ENCODE measurements around the gene FRRS1.

The FRRS1 gene

DNA sequence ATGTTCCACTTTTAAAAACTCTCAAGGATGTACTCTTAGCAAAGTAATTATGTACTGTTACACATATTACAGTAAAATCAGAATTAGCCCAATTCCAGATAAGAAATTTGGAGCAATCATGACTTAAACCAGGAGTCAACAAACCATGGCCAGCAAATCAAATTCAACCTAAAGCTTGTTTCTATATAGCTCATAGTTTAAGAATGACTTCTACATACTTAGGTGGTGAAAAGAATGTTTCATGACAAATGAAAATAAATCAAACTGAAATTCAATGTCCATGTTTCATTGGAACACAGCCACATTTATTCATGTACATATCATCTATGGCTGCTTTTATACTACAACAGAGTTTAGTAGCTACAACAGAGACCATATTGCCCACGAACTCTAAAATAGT lies 35.1 kb downstream of the FRRS1 start:
- no peak for DNase-seq (ENCODE audit: low spot score)

DNA sequence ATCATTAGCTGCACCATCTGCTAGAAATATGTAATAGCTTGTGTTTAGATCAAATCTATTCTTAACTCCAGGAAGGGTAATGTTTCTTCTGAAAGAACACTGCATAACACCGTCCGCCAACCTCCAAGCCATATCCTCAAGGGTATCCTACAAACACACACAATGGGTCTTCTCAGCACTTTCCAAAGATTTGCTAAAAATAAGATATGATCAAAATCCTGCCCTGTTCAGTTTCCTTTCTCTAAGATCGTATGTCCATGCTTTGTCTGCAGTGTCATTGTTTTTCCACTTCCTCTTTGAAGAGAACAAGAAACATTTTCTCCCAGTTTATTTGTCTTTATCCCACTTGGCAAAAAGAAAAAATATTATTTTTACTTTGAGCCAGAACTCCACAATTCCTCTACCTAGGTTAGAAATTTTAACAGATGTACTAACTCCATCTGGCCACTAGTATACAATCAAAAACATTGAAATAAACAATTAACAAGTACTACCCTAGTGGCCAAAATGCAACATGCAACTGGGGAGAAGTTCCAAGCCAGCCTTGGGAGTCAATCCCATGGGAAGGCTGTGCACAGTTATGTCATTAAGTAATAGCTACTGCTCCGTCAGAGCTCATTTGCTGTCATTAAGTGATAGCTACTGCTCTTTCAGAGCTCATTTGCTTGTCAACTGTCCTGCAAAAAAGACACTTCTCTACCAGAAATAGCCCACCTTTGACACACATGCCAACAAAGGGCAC lies 37.8 kb downstream of the FRRS1 start:
- DNase-seq (ENCODE audit: low spot score) = peak; percentile 37

DNA sequence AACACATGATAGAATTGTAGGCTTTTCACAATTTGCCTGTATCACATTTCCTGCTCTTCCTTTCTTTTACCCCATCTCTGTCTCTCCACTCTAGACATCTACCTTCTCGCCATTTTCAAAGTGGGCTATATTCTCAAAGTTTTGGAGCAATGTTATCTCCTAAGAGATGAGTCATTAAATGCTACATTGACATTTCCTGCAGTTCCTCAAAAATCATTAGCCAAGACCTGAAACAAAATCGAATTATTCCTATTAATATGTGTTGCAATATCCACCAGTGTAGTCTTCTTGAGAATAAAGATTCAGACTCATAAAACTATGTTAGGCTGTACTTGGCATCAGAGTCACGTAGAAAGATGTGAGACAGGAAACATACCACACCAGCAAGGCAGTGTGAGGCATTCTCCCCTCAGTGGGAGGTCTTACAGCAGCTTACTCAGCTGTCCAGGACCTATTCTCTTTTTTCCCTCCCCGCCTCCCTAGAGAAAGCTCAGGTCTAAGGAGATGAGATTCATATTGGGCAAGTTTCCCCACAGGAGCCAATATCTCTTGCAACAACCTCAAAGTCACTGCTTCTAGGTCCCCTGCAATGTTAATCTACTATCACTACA lies 38.8 kb downstream of the FRRS1 start:
- DNase-seq (ENCODE audit: low spot score) = no peak

DNA sequence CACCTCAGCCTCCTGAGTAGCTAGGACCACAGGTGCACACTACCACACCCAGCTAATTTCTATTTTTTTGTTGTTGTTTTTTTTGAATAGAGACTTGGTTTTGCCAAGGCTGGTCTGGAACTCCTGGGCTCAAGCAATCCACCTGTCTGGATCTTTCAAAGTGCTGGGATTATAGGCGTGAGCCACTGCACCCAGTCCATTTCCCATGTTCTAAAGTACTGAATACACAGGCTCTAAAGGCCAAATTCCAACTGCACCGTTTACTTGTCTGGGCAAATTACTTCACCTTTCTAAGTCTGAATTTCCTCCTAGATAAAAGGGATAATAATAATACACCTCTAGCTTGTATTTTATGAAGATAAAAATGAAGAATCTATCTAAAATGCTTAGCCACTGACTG lies 39.6 kb downstream of the FRRS1 start:
- no peak for DNase-seq (ENCODE audit: low spot score)

DNA sequence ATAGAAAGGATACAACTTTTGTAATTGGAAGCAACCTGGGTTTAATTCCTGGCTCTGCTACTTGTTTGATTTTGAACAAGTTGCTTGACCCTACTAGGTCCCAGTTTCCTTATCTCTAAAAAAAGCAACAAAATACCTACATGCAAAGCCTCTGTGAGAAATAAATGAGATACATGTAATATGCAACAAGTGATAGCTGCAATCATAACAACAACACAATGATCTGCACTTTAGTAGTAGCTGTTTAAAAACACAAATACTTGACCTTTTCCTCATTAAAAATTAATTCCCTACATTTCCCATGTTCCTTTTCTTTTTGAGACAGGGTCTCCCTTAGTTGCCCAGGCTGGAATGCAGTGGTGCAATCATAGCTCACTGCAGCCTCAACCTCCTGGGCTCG lies 40.0 kb downstream of the FRRS1 start:
- no peak for DNase-seq (ENCODE audit: low spot score)

DNA sequence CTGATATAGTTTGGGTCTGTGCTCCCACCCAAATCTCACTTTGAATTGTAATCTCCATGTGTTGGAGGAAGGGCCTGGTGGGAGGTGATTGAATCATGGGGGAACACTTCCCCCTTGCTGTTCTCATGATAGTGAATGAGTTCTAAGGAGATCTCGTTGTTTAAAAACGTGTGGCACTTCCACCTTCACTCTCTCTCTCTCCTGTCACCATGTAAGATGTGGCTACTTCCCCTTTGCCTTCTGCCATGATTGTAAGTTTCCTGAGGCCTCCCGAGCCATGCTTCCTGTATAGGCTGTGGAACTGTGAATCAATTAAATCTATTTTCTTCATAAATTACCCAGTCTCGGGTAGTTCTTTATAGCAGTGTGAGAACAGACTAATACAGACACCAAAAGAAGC lies 40.4 kb downstream of the FRRS1 start:
- DNase-seq (ENCODE audit: low spot score) = no peak

DNA sequence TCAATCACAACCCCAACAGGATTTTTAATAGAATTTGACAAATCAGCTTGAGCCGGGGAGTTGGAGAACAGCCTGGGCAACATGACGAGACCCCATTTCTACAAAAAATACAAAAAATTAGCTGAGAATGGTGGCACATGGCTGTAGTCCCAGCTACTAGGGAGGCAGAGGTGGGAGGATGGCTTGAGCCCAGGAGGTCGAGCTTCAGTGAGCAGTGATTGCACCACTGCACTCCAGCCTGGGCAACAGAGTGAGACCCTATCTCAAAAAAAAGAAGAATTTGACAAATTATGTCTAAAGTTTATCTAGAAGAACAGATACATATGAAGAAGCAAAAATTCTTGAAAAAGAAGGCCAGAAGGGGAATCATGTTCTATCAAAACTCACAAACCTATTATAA lies 43.2 kb downstream of the FRRS1 start:
- no peak for DNase-seq (ENCODE audit: low spot score)

DNA sequence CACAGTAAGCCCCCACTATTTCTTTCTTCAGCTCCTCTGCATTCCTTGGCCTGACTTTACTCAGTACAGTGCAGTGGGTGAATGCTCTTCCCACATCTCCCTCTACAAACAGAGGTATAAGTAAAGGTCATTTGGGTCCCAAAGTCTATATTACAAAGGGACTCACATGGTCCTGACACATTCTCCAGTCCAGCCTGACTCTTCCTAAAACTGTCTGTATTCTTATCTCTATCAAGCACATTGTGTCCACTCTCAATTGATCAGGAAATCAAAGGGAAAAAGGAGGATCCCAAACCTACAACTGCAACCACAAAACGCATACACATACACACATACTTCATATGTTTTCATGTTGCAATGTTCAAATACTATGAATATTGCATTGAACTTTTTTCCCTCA lies 49.4 kb downstream of the FRRS1 start:
- DNase-seq (ENCODE audit: low spot score) = no peak

DNA sequence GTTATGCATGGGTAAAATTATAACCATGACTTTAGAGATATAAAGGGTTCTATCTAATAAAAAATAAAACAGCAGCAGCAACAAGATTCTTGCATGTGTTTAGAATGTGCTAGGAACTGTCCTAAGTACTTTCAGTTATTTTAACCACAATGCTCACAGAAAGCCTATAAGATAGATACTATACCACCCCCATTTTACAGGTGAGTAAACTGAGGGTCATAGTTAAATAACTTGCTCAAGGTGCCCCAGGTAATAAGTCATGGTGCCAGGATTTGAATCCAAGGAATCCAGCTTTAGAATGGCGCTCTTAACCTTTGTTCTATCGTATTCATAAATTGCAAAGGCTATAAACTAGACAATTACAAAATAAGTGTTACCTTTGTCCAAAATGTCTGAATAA lies 53.4 kb downstream of the FRRS1 start:
- no peak for DNase-seq (ENCODE audit: low spot score)

DNA sequence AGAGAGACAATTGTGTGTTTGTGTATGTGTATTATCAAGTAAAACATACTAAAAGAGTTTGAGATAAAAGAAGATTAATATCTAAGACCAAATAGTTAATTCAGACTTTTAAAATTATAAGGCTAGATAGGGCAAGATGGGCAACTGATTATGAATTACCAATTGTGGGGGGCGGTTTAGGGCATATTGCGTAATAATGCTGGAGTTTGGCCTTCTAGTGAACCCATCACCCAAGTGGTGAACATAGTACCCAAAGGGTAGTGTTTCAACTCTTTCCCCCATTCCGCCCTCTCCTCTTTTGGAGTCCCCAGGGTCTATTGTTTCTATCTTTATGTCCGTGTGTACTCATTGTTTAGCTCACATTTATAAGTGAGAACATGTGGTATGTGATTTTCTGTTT lies 55.4 kb downstream of the FRRS1 start:
- no peak for DNase-seq (ENCODE audit: low spot score)

DNA sequence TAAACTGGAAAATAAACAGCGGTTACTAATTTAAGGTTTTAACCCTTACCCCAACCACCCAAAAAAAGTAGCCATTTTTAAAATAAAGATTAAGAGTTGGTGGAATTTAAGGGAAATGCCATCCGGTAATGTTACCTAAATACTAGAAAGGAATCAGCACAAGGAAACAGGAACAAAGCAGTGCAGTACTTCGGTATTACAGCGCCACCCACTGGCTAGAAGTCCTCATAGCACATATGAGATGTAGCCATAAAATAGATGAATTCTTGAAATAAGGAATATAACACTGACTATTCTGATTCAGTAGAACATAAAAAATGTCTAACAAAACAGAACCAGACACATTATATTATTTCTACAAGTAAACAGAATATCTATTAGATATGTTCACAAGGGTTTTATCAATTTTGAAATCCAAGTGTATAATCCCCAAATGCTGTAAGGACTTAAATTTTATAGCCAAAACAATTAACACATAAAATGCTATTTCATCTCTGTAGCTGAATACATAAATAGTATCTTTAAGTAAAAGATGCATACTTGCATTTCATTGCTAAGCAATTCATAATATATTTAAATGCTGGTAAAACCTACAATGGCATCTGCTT lies 58.8 kb downstream of the FRRS1 start:
- DNase-seq (ENCODE audit: low spot score) = peak; percentile 57

DNA sequence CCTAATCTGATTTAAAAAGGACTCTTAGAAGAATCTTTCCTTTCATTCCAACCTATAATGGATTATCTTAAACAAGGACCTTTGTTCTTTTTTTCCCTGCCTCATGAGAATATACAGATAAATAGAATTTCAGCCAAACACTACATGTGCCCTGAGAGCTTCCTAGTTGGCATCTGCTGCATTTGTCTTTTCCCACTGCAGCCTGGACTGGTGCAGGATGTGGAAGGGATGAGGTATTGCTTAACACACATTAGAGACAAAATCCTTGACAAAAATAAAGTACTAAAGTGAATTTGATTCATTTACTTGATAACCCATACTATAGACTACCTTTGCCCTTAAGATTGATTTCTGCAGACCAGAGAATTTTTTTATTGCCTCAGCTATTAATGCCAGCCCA lies 61.0 kb downstream of the FRRS1 start:
- DNase-seq (ENCODE audit: low spot score) = no peak

DNA sequence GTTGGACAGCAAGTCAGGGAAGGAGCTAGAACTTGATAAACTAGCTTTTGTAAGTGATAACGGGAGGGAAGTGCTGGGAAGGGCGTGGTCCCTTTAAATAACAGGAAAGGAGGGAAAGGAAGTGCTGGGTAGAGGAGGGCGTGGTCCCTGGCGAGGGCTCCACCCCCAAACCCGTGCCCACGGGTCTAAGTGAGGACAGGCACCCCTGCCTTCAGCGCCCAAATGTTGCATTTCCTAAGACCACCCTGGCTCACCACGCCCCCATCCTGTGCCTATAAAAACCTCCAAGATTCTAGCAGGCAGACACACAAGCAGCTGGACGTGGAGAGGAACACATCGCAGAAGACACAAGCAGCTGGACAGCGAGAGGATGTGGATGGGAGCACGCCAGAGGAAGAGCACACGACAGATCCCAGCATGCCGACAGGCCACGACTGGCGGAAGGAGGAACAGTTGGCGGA lies 62.0 kb downstream of the FRRS1 start:
- no peak for DNase-seq (ENCODE audit: low spot score)

DNA sequence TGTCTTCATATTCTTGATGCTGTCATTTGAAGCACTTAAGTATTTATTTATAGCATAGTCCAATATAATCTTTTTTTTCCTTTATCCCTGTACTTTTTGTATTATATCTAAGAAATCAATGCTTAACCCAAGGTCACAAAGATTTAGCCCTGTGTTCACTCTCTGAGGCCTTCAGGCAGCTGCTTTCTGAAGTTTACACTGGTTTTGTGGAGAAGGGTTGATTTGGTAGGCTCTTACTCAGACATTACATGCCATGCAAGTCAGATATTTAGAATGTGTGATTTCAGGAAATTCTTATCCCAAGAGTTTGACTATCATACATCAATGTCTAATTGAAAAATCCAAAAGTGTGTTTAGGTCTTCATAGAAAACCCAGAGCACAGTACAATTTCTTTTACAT lies 64.2 kb downstream of the FRRS1 start:
- DNase-seq (ENCODE audit: low spot score) = no peak

DNA sequence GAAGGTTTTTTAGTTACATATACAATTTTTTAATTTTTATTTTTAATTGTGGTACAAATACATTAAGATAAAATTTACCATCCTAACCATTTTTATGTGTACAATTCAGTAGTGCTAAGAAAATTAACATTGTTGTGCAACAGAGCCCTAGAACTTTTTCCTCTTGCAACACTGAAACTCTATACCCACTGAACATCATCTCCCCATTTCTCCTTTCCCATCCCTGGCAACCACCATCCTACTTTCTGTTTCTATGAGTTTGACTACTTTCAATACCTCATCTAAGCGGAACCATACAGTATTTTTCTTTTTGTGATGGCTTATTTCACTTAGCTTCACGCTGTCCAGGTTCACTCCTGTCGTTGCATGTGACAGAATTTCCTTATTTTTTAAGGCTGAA lies 66.4 kb downstream of the FRRS1 start:
- DNase-seq (ENCODE audit: low spot score) = no peak

DNA sequence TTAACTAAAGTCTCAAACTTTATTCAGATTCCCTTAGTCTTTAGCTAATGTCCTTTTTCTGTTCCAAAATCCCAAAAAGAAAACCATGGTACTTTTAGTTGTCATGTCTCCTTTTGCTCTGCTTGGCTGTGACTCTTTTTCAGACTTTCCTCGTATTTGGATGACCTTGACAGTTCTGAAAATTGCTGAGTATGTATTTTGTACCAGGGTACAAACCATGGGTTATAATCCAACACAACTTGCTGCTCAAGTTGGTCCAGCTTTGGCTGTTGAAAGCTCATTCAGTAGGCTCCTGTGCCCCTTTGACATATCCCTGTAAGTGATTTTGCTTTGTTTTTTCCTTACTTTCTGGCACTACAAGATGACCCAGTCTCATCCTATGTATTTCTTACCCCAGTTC lies 68.9 kb downstream of the FRRS1 start:
- no peak for DNase-seq (ENCODE audit: low spot score)

DNA sequence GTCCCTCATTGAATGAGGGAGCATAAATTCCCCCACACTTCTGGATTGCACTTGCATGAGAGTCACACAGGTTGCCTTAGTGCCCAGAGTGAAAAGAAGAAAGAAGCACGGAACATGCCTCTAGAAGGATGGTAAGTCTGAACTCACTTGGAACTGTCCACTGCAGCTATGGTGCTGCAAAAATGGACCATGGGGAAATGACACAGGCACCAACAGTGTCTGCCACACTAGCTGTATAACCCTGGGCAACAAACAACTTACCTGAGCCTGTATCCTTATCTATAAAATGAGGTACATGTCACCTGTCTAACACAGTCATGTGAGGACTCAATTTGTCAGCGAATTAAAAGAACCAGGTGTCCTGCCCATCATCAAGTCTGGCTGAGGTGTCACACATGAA lies 69.8 kb downstream of the FRRS1 start:
- no peak for DNase-seq (ENCODE audit: low spot score)

DNA sequence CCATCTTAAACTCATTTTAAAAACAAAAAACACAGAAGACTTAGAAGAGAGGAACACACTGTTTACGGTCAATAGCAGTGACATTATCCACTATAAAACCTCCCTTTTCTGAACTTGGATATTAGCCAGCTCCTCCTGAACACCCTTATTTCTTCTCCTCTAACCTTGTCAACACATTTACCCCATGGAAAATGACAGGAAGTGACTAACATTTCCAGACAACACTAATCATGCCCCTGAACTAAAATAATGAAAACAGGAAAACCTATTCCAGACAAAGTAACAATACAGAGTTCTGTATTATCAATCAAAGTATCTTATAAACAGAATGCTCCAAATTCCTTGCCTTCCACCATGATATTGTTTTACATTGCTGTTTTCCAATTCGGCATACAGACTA lies 75.3 kb downstream of the FRRS1 start:
- DNase-seq (ENCODE audit: low spot score) = no peak

DNA sequence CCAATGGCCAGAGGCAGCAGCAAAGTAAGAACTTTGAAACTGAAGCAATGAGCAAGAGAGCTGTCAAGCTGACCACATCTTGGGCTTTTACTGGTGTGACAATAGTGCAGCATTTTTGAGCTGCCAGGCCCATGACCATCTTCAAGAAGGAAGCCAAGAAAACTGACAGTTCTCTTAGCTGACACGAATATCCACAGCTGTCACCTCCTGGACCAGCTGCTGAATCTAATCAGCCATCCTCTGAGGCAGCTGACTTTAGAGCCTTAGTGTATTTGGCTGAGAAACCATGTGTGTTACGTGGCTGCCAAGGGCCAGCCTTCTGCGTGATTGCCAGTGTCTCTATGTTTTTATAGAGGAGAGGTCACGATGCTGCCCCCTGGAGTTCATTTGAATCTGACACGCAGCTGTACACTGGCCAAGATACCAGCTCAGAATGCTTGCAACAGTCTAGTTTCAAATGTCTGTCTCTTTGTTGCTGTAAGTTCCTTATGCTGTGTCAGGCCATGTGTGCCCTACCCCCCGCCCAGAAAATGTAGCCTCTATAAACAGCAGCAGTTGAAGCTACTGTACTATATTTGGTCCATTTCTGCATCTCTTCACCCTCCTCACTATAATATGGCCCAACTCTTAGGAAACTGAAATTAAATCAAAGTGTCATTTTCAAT lies 80.8 kb downstream of the FRRS1 start:
- DNase-seq (ENCODE audit: low spot score) = peak; percentile 46

DNA sequence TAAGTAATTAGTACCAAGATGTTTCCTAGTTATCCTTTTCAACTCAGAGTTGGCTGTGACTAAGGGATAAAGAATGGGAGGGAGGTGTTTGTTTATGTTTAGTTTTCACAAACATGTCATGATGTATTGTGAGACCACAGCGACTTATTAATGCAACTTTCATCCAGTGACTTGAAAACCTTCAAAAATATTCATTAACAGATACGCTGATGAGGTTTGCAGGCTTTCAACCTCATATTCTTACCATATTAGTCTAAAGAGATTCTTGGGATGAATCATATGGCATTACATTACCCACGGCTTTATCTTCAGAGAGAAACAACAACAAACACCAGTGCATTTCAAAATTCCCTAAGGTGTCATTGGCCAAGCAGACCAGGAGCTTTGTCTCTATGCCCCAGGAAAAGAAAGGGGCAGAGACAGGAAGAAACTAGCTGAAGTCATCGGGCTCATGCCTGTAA lies 84.1 kb downstream of the FRRS1 start:
- DNase-seq (ENCODE audit: low spot score) = no peak

DNA sequence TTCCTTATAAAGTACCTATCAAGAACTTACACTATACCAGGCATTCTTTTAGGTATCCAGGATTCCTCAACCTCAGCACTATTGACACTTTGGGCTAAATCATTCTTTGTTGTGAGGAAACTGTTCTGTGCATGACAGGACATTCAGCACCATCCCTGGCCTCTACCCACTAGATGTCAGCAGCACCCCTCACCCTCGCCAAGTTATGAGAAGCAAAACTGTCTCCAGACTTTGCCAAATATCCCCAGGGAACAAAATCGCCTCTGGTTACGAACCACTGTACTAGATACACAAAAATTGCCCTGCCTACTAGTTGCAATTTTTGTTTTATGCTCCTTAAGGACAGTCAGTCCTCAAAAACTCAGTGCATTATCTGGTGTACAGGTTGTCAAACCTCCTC lies 84.9 kb downstream of the FRRS1 start:
- DNase-seq (ENCODE audit: low spot score) = no peak

DNA sequence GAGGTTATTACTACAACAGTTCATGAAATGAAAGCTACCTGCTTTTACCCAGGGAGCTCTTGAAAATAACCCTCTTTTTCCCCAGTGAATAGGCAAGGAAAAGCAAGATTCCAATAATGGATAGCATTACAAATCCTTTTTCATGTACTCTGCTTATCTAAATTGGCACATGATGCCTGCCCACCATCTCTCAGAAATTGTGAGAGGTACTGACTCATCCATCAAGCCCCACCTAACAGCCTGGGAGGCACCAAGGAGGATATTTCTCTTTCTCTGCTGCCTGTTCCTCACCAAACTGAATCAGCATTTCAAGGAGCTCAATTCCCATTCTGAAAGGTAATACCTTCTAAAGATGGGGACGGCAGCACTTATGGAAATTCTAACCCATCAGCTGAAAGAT lies 86.2 kb downstream of the FRRS1 start:
- DNase-seq (ENCODE audit: low spot score) = no peak

DNA sequence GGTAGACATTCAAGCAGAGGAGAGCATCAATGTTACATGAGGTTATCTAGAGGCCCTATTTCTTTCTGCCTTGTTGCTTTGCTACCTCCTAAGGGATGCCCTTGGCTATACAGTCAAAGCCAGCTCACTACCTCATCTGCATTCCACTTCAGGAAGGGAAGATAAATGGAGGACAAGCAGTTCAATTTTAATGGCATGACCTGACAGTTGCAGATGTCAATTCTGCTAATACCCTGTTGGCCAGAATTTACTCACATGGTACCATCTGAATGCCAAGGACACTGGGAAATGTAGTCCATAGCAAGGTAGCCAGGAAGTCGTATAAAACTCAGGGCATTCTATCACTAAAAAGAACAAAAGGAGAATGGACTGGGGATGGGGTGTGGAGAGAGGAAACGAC lies 89.0 kb downstream of the FRRS1 start:
- no peak for DNase-seq (ENCODE audit: low spot score)

Data from cerebellar cortex (tissue), 1 donor.